ENCODE measurements around the gene LILRB1. TPM values are rescaled to one million over a fixed set of nuclear protein-coding genes. Genes with fewer than 3 reads are reported as not detected.

Gene LILRB1
- total RNA-seq, 1 experiment from 2014 or later, result not detected

DNA sequence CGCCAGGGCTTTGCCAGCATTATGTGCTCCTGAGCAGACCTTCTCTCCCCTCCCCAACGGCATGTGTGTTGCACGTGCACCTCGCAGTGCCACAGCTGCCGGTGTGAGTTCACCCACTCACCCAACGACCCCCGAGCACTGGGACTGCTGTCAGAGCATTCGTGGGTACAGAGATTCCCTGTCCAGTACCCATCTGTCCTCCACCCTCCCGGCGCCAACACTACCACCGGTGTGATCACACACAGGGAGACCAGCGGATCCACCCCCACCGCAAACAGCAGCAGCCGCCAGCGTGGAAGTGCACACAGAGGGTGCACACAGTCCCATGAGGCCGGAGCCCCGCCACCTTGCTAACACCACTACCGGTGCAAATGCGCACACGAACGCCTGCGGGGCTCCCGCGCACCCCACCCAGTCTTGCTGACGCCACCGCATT is 20.9 kb upstream of the LILRB1 start:
- no peaks in the 10 kb centered on the region for H3K36me3 ChIP-seq (ENCODE audit: low read depth, low read length)
- H2AFZ ChIP-seq (ENCODE audit: low read length), result no peak overlapping the region
- BruUV-seq (replicated peaks), result no TSS peak
- intact Hi-C loops (cut with micrococcal nuclease), result no loop called here
- H4K20me1 ChIP-seq (ENCODE audit: low read length), result no peaks in the 10 kb centered on the region
- ChIA-PET CTCF (no interaction called here), POLR2A (ENCODE audit: unreplicated experiment) (no interaction called here)
- TF ChIP-seq, protein P1, sequence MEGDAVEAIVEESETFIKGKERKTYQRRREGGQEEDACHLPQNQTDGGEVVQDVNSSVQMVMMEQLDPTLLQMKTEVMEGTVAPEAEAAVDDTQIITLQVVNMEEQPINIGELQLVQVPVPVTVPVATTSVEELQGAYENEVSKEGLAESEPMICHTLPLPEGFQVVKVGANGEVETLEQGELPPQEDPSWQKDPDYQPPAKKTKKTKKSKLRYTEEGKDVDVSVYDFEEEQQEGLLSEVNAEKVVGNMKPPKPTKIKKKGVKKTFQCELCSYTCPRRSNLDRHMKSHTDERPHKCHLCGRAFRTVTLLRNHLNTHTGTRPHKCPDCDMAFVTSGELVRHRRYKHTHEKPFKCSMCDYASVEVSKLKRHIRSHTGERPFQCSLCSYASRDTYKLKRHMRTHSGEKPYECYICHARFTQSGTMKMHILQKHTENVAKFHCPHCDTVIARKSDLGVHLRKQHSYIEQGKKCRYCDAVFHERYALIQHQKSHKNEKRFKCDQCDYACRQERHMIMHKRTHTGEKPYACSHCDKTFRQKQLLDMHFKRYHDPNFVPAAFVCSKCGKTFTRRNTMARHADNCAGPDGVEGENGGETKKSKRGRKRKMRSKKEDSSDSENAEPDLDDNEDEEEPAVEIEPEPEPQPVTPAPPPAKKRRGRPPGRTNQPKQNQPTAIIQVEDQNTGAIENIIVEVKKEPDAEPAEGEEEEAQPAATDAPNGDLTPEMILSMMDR (conservative IDR thresholded peaks at IDR 0.05; ENCODE audit: low read depth, low read length), result no peak
- TF ChIP-seq EZH2phosphoT487 (IDR thresholded peaks at IDR 0.05; ENCODE audit: borderline replicate concordance, low read length) (no peak), EZH2 (IDR thresholded peaks at IDR 0.05; ENCODE audit: low read length, unreplicated experiment) (no peak)
- H3K4me3 ChIP-seq (ENCODE audit: low read length), result no peak overlapping the region
- no peaks in the 10 kb centered on the region for H3K79me2 ChIP-seq (ENCODE audit: low read length)
- H3K27me3 ChIP-seq (ENCODE audit: low read length), result peaks cover 81% of the 10 kb centered on the region
- no peak overlapping the region for H3K27ac ChIP-seq (ENCODE audit: low read length)
- H3F3A ChIP-seq (ENCODE audit: low read length, unreplicated experiment), result no peaks in the 10 kb centered on the region
- H3K4me2 ChIP-seq (ENCODE audit: low read length), result no peak overlapping the region
- no peak for DNase-seq
- H3K9me3 ChIP-seq (ENCODE audit: low read length), result no peaks in the 10 kb centered on the region
- H3K4me1 ChIP-seq (ENCODE audit: insufficient read depth, low read length), result no peaks in the 10 kb centered on the region
- H3K9ac ChIP-seq (ENCODE audit: low read length), result no peak overlapping the region
- no peak for ATAC-seq
- H3K9me2 ChIP-seq (replicated peaks; ENCODE audit: low read length), result no peaks in the 10 kb centered on the region

DNA sequence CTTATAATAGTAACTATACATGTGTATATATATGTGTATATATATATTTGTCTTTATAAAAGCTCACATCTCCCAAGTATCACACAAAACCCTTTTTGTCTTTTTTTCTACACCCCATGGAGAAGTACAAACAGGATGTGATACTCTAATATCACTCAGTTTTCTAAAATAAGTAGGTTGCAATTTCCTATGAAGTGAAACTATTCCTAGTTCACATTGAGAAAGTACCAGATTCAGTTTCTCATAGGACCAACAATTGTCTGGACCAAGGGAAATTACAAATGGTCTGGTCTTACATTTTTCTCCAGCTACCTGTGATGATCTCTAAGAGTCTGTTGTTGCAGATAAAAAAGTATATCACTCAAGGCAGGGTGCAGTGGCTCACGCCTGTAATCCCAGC is 17.9 kb upstream of the LILRB1 start:
- TF ChIP-seq, protein P1 (conservative IDR thresholded peaks at IDR 0.05; ENCODE audit: low read depth, low read length), result no peak
- TF ChIP-seq EZH2 (IDR thresholded peaks at IDR 0.05; ENCODE audit: low read length, unreplicated experiment) (no peak), EZH2phosphoT487 (IDR thresholded peaks at IDR 0.05; ENCODE audit: borderline replicate concordance, low read length) (no peak)
- H3K4me1 ChIP-seq (ENCODE audit: insufficient read depth, low read length), result no peaks in the 10 kb centered on the region
- H3K9ac ChIP-seq (ENCODE audit: low read length), result no peak overlapping the region
- no peaks in the 10 kb centered on the region for H3K9me2 ChIP-seq (replicated peaks; ENCODE audit: low read length)
- no peak overlapping the region for H3K4me2 ChIP-seq (ENCODE audit: low read length)
- DNase-seq (no peak), ATAC-seq (no peak)
- H4K20me1 ChIP-seq (ENCODE audit: low read length), result no peaks in the 10 kb centered on the region
- CTCF ChIA-PET, result no interaction called here
- H2AFZ ChIP-seq (ENCODE audit: low read length), result no peak overlapping the region
- H3K4me3 ChIP-seq (ENCODE audit: low read length), result no peak overlapping the region
- H3K27ac ChIP-seq (ENCODE audit: low read length), result no peak overlapping the region
- no TSS peak for BruUV-seq (replicated peaks)
- H3K9me3 ChIP-seq (ENCODE audit: low read length), result no peaks in the 10 kb centered on the region
- H3K79me2 ChIP-seq (ENCODE audit: low read length), result no peaks in the 10 kb centered on the region
- intact Hi-C loops (cut with micrococcal nuclease), result no loop called here
- POLR2A ChIA-PET (ENCODE audit: unreplicated experiment), result no interaction called here
- no peaks in the 10 kb centered on the region for H3K36me3 ChIP-seq (ENCODE audit: low read depth, low read length)
- peaks cover 66% of the 10 kb centered on the region for H3K27me3 ChIP-seq (ENCODE audit: low read length)
- no peaks in the 10 kb centered on the region for H3F3A ChIP-seq (ENCODE audit: low read length, unreplicated experiment)

DNA sequence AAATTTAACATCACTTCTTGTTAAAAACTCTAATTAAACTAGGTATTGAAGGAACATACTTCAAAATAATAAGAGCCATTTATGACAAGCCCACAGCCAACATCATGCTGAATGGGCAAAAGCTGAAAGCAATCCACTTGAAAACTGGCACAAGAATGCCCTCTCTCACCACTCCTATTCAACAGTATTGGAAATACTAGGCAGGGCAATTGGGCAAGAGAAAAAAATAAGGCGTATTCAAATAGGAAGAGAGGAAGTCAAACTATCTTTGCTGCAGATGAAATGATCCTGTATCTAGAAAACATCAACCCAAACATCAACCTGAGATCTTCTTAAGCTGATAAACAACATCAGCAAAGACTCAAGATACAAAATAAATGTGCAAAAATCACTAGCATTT is 15.6 kb upstream of the LILRB1 start:
- H3K27ac ChIP-seq (ENCODE audit: low read length), result no peak overlapping the region
- no peaks in the 10 kb centered on the region for H3K4me1 ChIP-seq (ENCODE audit: insufficient read depth, low read length)
- no peak overlapping the region for H3K9ac ChIP-seq (ENCODE audit: low read length)
- no TSS peak for BruUV-seq (replicated peaks)
- H3K36me3 ChIP-seq (ENCODE audit: low read depth, low read length), result no peaks in the 10 kb centered on the region
- no peaks in the 10 kb centered on the region for H3K79me2 ChIP-seq (ENCODE audit: low read length)
- ATAC-seq, result no peak
- no peak overlapping the region for H3K4me2 ChIP-seq (ENCODE audit: low read length)
- no peak for DNase-seq
- TF ChIP-seq EZH2phosphoT487 (IDR thresholded peaks at IDR 0.05; ENCODE audit: borderline replicate concordance, low read length) (no peak), EZH2 (IDR thresholded peaks at IDR 0.05; ENCODE audit: low read length, unreplicated experiment) (no peak)
- TF ChIP-seq, protein P1 (conservative IDR thresholded peaks at IDR 0.05; ENCODE audit: low read depth, low read length), result no peak
- H3F3A ChIP-seq (ENCODE audit: low read length, unreplicated experiment), result no peaks in the 10 kb centered on the region
- intact Hi-C loops (cut with micrococcal nuclease), result no loop called here
- H3K9me3 ChIP-seq (ENCODE audit: low read length), result 0 out of 2 replicates have a peak, but pooled peaks cover 6% of the 10 kb centered on the region
- no peak overlapping the region for H3K4me3 ChIP-seq (ENCODE audit: low read length)
- peaks cover 44% of the 10 kb centered on the region for H3K27me3 ChIP-seq (ENCODE audit: low read length)
- ChIA-PET POLR2A (ENCODE audit: unreplicated experiment) (no interaction called here), CTCF (no interaction called here)
- no peaks in the 10 kb centered on the region for H3K9me2 ChIP-seq (replicated peaks; ENCODE audit: low read length)
- no peak overlapping the region for H2AFZ ChIP-seq (ENCODE audit: low read length)
- no peaks in the 10 kb centered on the region for H4K20me1 ChIP-seq (ENCODE audit: low read length)
